Superior temporal gyrus (tissue), 1 donor: ENCODE data around the gene TOP1.

Experiments
- DNase-seq: peaks from one replicate; pipeline ENCODE4 v3.0.0-alpha.2; 2016; ENCODE audit errors: extremely low spot score

TOP1 gene

GRCh38 chr20:41057999-41058673, 29.5 kb downstream of the TOP1 start:
- DNase-seq = no peak

GRCh38 chr20:41058674-41059635, 30.3 kb downstream of the TOP1 start:
- no peak for DNase-seq

GRCh38 chr20:41061155-41061554, 32.5 kb downstream of the TOP1 start:
- no peak for DNase-seq

GRCh38 chr20:41063442-41063841, 34.8 kb downstream of the TOP1 start:
- no peak for DNase-seq

GRCh38 chr20:41064377-41064776, 35.8 kb downstream of the TOP1 start:
- no peak for DNase-seq

GRCh38 chr20:41065716-41066115, 37.1 kb downstream of the TOP1 start:
- DNase-seq = no peak

- DNase-seq = peak; percentile 51
These were observed 40.2 kb downstream of the TOP1 start for GRCh38 chr20:41068806-41069205.

- no peak for DNase-seq
These were observed 43.7 kb downstream of the TOP1 start for GRCh38 chr20:41072190-41072863.

GRCh38 chr20:41072915-41073314, 44.3 kb downstream of the TOP1 start:
- no peak for DNase-seq

GRCh38 chr20:41074441-41074840, 45.8 kb downstream of the TOP1 start:
- no peak for DNase-seq

- no peak for DNase-seq
These were observed 48.2 kb downstream of the TOP1 start for GRCh38 chr20:41076776-41077175.

- DNase-seq = no peak
These were observed 49.7 kb downstream of the TOP1 start for GRCh38 chr20:41078329-41078728.

GRCh38 chr20:41079066-41079465, 50.4 kb downstream of the TOP1 start:
- DNase-seq = no peak

GRCh38 chr20:41080866-41081265, 52.2 kb downstream of the TOP1 start:
- DNase-seq = no peak

GRCh38 chr20:41081276-41081814, 52.7 kb downstream of the TOP1 start:
- DNase-seq = no peak

GRCh38 chr20:41082306-41082705, 53.7 kb downstream of the TOP1 start:
- DNase-seq = no peak

GRCh38 chr20:41085606-41086005, 57.0 kb downstream of the TOP1 start:
- DNase-seq = no peak

- no peak for DNase-seq
These were observed 58.0 kb downstream of the TOP1 start for GRCh38 chr20:41086402-41087324.

- no peak for DNase-seq
These were observed 58.7 kb downstream of the TOP1 start for GRCh38 chr20:41087325-41087685.

- no peak for DNase-seq
These were observed 59.2 kb downstream of the TOP1 start for GRCh38 chr20:41087777-41088176.

- no peak for DNase-seq
These were observed 60.9 kb downstream of the TOP1 start for GRCh38 chr20:41089555-41089954.
